AG04449 (cell line): ENCODE data around the gene DCLRE1C.
A peak's percentile ranks its signal among the peaks of the same experiment; 100 is the strongest.
"Not testable (repeated sequence)": the region's sequence is repeated elsewhere in the genome, so short reads cannot be mapped to it uniquely, and the experiment has no call there.

Experiments
- CTCF ChIA-PET: fragments of 350-600 bp; formaldehyde crosslinking; extraction: SDS; loops from one replicate; lab custom pipeline; 2021; ENCODE audit warnings: antibody characterized with exemption; lab: Yijun Ruan, JAX
- POLR2A ChIA-PET: fragments of 400-600, 350-600 bp; formaldehyde crosslinking; extraction: SDS; loops from one replicate; lab custom pipeline; 2020; ENCODE audit warnings: antibody characterized with exemption, inconsistent platforms; lab: Yijun Ruan, JAX
- DNase-seq: peaks from one replicate; pipeline ENCODE4 v3.0.0-alpha.2; 2010; ENCODE audit warnings: low read depth, low spot score
- H3K4me3 ChIP-seq: 2 replicates; pipeline ENCODE4 v1.5.1; 2011; ENCODE audit warnings: low read depth, mild to moderate bottlenecking, control low read depth, low read length
- CTCF ChIP-seq: IDR thresholded peaks from one replicate; pipeline ENCODE4 v1.5.1; 2011; ENCODE audit warnings: mild to moderate bottlenecking, moderate library complexity, low read length, control low read depth, inconsistent platforms; ENCODE audit not compliant: insufficient read depth; ENCODE audit errors: missing control alignments

The DCLRE1C gene

GRCh38 chr10:14975672-14976273 is 21.9 kb upstream of the DCLRE1C start:
- TF ChIP-seq CTCF, result no peak
- no peak for DNase-seq
- H3K4me3 ChIP-seq, result no peak overlapping the region
- CTCF ChIA-PET, result no interaction called here
- POLR2A ChIA-PET, result no interaction called here

GRCh38 chr10:14974153-14974998 is 20.5 kb upstream of the DCLRE1C start:
- DNase-seq, H3K4me3 ChIP-seq, POLR2A ChIA-PET: not testable (repeated sequence)
- CTCF ChIA-PET, result interaction anchor here (0.6 kb wide), 1 partner anchor 319 kb away, joined by 3 read pairs; no protein-coding TSS in a partner anchor

GRCh38 chr10:14971867-14972448 is 18.1 kb upstream of the DCLRE1C start:
- no peak for DNase-seq
- ChIA-PET POLR2A (no interaction called here), CTCF (interaction anchor here (1.1 to 1.3 kb wide), 3 partner anchors 10 to 19 kb away, joined by 3 read pairs; partner anchors contain the start of gene MEIG1)
- TF ChIP-seq CTCF, result peak; percentile 17
- no peak overlapping the region for H3K4me3 ChIP-seq

DNA sequence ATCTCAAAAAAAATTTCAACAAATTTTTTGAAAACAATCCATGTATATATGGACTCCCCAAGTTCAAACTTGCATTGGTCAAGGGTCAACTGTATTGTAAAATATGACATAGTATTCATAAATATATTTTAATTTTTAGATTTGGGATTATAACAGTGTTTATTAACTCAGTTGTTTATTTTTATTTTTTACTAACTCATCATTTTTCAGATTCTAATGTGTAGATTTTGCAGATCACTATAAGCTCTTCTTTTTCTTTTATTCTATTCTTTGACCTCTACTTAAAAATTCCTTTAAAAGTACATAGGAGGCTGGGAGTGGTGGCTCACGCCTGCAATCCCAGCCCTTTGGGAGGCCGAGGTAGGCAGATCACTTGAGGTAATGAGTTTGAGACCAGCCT is 14.0 kb upstream of the DCLRE1C start:
- TF ChIP-seq CTCF, result no peak
- ChIA-PET CTCF (no interaction called here), POLR2A (no interaction called here)
- H3K4me3 ChIP-seq, result no peak overlapping the region
- DNase-seq, result no peak

DNA sequence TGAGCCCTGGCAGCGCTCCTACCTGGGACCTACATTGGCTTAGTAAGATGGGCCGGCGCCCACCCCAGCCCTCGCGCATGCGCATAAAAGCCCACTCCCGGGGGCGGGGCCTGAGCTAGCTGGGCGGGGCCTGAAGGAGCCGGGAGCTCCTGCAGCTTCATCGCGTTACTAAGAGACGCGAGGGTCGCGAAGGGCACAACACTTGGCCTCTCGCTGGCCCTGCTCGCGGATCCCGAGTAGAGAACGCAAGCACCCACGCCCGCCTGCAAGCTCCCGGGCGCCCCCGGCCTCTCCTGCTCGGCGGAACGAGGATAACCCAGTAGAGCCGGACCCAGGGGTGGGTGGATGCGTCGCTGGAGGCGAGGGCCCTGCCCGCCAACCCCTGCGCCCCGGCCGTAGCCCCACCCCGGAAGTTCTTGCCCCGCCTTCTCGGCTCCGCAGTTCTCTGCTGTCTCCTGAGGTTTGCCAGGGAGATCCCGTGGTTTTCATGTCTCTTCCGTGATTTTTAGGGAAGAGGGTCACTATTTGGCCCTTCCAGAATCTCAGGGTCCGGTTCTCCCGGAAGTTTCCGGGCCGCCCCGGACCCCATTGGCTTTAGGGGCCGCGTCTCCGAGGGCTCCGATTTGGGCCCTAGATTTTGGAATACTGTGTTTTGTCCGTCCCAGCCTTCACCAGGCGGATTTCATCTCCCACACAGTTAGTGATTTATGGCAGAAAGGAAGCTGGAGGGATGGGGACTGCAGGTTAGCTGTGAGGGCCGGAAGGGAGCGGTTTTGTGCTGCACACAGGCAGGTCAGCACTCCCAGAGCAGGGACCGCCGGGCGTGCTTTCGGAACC is 5.5 kb upstream of the DCLRE1C start, which contains the start of gene MEIG1:
TSS of gene MEIG1 (plus strand) at position 168 of the 837 bp plus-strand sequence. CDS start 7,081 bp downstream, outside the sequence.
- no peak for TF ChIP-seq CTCF
- ChIA-PET POLR2A (interaction anchor here (0.6 to 1.3 kb wide), 2 partner anchors 80 to 81 kb away, joined by 3 to 4 read pairs; partner anchors contain the start of gene SUV39H2), CTCF (interaction anchor here (0.8 to 1.7 kb wide), 4 partner anchors 13 to 209 kb away, joined by 3 to 5 read pairs (median 3); partner anchors contain the start of gene NMT2)
- peak within 1 kb of the TSS; percentile 83 for H3K4me3 ChIP-seq
- DNase-seq, result peak; percentile 47

GRCh38 chr10:14958872-14959220 is 5.0 kb upstream of the DCLRE1C start:
- peak overlapping the region; percentile 83 for H3K4me3 ChIP-seq
- ChIA-PET POLR2A (interaction anchor here (1.0 to 1.3 kb wide), 2 partner anchors 80 to 401 kb away, joined by 3 to 4 read pairs; partner anchors contain the start of gene SUV39H2), CTCF (interaction anchor here (0.9 to 1.7 kb wide), 3 partner anchors 13 to 210 kb away, joined by 3 to 5 read pairs (median 3); partner anchors contain the start of gene NMT2)
- DNase-seq, result no peak
- TF ChIP-seq CTCF, result no peak
